ENCODE data around the gene RPS19. TPM values are rescaled to one million over a fixed set of nuclear protein-coding genes. Genes with fewer than 3 reads are reported as not detected.

The RPS19 gene
- polyA plus RNA-seq (2011; rRNA removed) (1,320 and 1,738 TPM in 2 replicates), polyA minus RNA-seq (2011; rRNA and poly(A)+ RNA removed) (1,583 and 1,856 TPM in 2 replicates)

- TF ChIP-seq, protein P1, sequence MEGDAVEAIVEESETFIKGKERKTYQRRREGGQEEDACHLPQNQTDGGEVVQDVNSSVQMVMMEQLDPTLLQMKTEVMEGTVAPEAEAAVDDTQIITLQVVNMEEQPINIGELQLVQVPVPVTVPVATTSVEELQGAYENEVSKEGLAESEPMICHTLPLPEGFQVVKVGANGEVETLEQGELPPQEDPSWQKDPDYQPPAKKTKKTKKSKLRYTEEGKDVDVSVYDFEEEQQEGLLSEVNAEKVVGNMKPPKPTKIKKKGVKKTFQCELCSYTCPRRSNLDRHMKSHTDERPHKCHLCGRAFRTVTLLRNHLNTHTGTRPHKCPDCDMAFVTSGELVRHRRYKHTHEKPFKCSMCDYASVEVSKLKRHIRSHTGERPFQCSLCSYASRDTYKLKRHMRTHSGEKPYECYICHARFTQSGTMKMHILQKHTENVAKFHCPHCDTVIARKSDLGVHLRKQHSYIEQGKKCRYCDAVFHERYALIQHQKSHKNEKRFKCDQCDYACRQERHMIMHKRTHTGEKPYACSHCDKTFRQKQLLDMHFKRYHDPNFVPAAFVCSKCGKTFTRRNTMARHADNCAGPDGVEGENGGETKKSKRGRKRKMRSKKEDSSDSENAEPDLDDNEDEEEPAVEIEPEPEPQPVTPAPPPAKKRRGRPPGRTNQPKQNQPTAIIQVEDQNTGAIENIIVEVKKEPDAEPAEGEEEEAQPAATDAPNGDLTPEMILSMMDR (IDR thresholded peaks at IDR 0.05; ENCODE audit: low read depth, low read length) = peak; percentile 64
- peak; percentile 96 for DNase-seq (ENCODE audit: low read depth, low spot score)
- ChIA-PET POLR2A (interaction anchor here (0.5 to 2.7 kb wide), 10 partner anchors 9 to 1225 kb away, joined by 3 to 28 read pairs (median 4); partner anchors contain the start of genes ARHGEF1 and RABAC1), CTCF (interaction anchor here (0.9 to 2.2 kb wide), 5 partner anchors 10 to 65 kb away, joined by 3 to 10 read pairs (median 6); no protein-coding TSS in a partner anchor)
- H3K27me3 ChIP-seq (ENCODE audit: control insufficient read depth, insufficient read depth, low read length) = peaks cover 7% of the 10 kb centered on the region
- peak within 1 kb of the TSS; percentile 95 for H3K27ac ChIP-seq (ENCODE audit: low read depth, low read length)
- H3K9me3 ChIP-seq (ENCODE audit: control insufficient read depth, insufficient read depth, low read length) = no peaks in the 10 kb centered on the region
- H3K4me3 ChIP-seq (ENCODE audit: low read depth, low read length) = peak within 1 kb of the TSS; percentile 99
Measured at GRCh38 chr19:41859618-41860418, at the start of gene RPS19. Gene RPS19 (plus strand): TSS chr19:41860255. CDS start chr19:41860775, 520 bp downstream.

DNA sequence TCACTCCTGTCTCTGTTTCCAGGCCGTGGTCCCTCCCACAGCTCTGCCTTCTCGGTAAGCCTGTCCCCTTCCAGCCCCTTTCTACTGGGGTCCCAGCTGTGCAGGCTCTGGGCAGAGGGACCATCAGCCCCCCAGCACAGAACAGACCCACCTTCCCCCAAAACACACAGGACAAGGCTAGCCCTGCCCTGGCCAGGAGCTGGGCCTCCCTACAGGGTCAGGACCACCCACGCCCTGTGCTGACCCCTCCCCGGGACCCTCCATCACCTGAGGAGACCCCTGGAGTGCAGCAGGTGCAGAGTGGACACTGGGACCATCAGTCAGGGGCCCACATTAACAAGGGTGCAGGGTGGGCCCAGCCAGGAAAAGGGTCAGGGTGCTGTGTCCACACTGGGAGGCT, 49.8 kb upstream of the RPS19 start:
- no peak overlapping the region for H3K27ac ChIP-seq (ENCODE audit: low read depth, low read length)
- TF ChIP-seq, protein P1 (IDR thresholded peaks at IDR 0.05; ENCODE audit: low read depth, low read length) = no peak
- no peaks in the 10 kb centered on the region for H3K27me3 ChIP-seq (ENCODE audit: control insufficient read depth, insufficient read depth, low read length)
- no peaks in the 10 kb centered on the region for H3K9me3 ChIP-seq (ENCODE audit: control insufficient read depth, insufficient read depth, low read length)
- ChIA-PET CTCF (no interaction called here), POLR2A (no interaction called here)
- no peak for DNase-seq (ENCODE audit: low read depth, low spot score)
- no peak overlapping the region for H3K4me3 ChIP-seq (ENCODE audit: low read depth, low read length)

- ChIA-PET POLR2A (no interaction called here), CTCF (no interaction called here)
- H3K4me3 ChIP-seq (ENCODE audit: low read depth, low read length) = no peak overlapping the region
- TF ChIP-seq, protein P1 (IDR thresholded peaks at IDR 0.05; ENCODE audit: low read depth, low read length) = no peak
- no peak overlapping the region for H3K27ac ChIP-seq (ENCODE audit: low read depth, low read length)
- no peaks in the 10 kb centered on the region for H3K9me3 ChIP-seq (ENCODE audit: control insufficient read depth, insufficient read depth, low read length)
- DNase-seq (ENCODE audit: low read depth, low spot score) = no peak
- H3K27me3 ChIP-seq (ENCODE audit: control insufficient read depth, insufficient read depth, low read length) = no peaks in the 10 kb centered on the region
Measured at GRCh38 chr19:41811036-41811435, 49.0 kb upstream of the RPS19 start.

DNA sequence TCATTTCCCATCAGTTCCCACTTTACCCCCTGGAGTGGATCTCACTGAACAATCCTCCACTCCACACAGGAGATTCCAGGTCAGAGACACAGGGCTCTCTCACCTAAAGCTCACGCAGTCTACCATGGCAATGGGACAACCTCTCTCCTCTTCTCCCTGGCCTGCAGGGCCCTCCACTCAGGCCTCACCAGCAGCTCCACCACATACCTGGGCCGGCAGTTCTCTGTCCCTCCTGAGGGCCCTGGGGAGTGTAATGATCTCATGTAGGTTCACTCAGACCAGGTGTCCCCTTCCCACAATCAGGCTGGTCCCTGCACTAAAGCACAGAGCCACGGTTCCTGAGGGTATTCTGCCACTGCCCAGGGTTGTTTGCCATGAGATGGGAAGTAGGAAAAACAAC, 48.1 kb upstream of the RPS19 start:
- Histone ChIP-seq H3K27me3 (ENCODE audit: control insufficient read depth, insufficient read depth, low read length) (no peaks in the 10 kb centered on the region), H3K27ac (ENCODE audit: low read depth, low read length) (no peak overlapping the region), H3K9me3 (ENCODE audit: control insufficient read depth, insufficient read depth, low read length) (no peaks in the 10 kb centered on the region), H3K4me3 (ENCODE audit: low read depth, low read length) (no peak overlapping the region)
- TF ChIP-seq, protein P1 (IDR thresholded peaks at IDR 0.05; ENCODE audit: low read depth, low read length) = no peak
- CTCF ChIA-PET = no interaction called here
- POLR2A ChIA-PET = no interaction called here
- DNase-seq (ENCODE audit: low read depth, low spot score) = no peak

GRCh38 chr19:41813911-41814310, 46.1 kb upstream of the RPS19 start:
- POLR2A ChIA-PET = no interaction called here
- DNase-seq (ENCODE audit: low read depth, low spot score) = no peak
- CTCF ChIA-PET = interaction anchor here (2.7 kb wide), 1 partner anchor 19 kb away, joined by 7 read pairs; no protein-coding TSS in a partner anchor
- no peaks in the 10 kb centered on the region for H3K9me3 ChIP-seq (ENCODE audit: control insufficient read depth, insufficient read depth, low read length)
- H3K27me3 ChIP-seq (ENCODE audit: control insufficient read depth, insufficient read depth, low read length) = no peaks in the 10 kb centered on the region
- TF ChIP-seq, protein P1 (IDR thresholded peaks at IDR 0.05; ENCODE audit: low read depth, low read length) = no peak
- H3K27ac ChIP-seq (ENCODE audit: low read depth, low read length) = no peak overlapping the region
- H3K4me3 ChIP-seq (ENCODE audit: low read depth, low read length) = no peak overlapping the region
